ENCODE data around the gene GNPAT.

GNPAT gene

DNA sequence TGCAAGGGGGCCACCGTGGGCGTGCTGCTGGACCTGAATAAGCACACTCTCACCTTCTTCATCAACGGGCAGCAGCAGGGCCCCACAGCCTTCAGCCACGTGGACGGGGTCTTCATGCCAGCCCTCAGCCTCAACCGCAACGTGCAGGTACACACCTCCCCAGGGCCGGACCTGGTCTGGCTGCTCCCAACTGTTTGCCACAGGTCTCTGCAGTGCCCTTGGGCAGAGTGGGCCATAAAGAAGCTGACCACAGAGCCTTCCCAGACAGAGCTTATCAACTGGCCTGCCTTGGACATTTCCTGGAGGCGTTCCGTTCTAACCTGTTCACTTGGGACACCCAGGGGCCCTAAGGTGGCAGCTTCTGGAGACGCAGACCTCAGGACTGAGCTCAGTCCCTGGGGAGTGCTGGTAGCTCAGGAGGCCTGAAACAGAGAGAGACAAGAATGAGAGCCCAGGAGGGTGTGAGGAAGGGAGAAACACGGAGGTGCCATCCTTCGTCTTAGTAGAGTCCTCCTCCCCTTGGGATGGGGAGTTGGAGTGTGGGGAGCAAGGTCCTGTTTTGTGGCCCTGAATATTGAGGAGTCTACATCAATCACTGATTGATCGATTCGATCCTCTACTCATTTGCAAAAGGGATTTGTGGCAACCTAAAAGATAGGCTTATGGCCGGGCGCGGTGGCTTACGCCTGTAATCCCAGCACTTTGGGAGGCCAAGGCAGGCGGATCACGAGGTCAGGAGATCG is 27.0 kb upstream of the GNPAT start:
- no peak for DNase-seq (ENCODE audit: low read depth in 2 of 3, low spot score in 1 of 3)

DNA sequence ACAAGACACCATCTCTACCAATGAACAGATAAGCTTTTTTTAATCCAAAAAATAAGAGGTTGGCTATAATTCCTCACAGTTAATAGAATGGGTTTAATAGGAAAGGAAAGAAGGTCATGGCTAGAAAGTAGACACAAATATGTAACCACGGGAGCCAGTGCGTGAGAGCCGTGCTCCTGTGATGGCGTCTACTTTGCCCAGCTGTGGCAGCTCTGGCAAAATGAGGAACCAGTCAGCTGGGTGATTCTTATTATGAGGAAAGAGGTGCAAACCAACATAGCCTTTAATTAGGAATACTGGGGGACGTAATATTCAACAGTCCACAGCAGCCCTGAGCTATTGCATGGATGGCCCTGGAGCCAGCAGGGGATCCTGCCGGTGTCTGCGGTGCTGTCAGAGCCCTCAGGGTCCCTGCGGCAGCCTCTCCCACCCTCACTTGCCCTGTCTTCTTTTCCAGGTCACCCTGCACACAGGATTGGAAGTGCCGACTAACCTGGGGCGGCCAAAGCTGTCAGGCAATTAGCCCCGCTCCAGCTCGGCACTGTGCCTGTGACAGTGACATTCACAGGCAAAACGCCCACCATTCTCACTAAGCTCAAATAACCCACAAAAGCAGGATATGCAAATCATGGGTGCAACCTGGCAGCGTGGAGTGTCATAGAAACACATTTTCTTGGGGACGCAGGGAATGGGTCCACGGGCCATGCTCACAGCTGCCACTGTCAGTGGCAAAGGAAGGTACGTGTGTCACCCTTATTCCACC is 25.9 kb upstream of the GNPAT start:
- no peak for DNase-seq (ENCODE audit: low read depth in 2 of 3, low spot score in 1 of 3)

DNA sequence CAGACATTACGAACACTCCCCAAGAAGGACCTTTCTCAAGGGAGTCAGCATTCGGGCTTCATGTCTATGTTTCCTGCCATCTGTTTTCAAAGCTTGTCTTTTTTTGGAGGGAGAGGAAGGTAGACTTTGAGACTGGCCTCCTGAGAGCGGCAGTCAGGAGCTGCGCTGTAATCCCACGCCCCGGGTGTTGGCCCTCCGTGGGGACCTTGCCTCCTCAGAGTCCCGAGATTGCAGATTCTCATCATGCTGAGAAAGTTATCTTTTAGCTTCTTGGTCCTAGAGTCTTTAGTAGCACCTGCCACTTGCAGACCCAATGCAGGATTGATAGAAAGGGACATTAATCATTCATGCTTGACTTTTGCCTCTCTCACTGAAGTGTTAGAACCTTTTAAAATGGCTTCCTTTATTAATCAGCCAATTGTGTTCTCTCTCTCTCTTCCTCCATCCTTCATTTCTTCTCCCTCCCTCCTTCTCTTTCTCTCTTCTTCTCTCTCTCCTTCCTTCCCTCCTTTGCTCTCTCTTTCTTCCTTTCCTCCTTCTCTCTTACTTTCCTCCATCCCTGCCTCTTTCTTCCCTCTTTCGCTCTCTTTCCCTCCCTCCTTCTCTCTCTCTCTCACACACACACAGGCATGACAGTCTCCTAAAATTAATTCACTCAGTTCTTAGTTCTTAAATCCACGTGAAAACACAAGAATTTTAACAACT is 25.2 kb upstream of the GNPAT start:
- no peak for DNase-seq (ENCODE audit: low read depth in 2 of 3, low spot score in 1 of 3)

DNA sequence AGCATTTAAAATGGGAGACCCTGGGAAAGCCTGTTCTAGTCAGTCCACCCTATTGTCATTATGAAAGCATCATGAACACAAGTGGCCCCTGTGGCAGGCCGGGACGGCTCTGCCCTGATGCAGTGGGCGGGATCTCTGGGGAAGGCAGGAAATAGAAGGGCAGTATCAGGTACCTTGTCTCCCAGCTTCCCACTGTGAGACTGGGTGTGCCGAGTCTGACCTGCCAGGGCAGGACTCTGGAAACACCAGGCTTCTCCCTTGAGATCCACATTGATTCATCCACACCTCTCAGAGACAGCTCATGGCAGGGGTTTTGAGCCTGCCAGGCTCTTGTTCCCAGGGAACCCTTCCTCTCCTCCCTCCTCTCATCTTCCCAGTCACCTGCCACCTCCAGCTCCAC is 24.5 kb upstream of the GNPAT start:
- DNase-seq (ENCODE audit: low read depth in 2 of 3, low spot score in 1 of 3) = no peak

DNA sequence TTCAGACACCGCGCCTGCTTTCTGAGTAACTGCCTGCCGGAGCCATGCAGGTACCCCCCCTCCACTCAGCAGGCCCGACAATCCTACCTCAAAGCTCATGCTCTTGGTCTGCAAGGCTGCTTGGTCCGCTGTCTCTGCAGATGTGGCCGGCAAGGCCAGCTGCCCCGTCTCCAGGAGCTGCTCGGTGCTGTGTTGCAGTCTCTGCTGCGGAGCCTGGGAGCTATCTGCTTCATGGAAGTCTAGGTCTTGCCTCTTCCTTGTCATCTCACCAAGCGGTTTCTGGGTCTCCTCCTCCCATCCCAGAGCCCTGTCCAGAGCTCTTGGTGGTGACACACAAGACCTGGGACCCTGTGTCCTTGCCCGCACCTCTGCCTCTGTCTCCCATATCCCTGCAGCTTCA is 24.0 kb upstream of the GNPAT start:
- no peak for DNase-seq (ENCODE audit: low read depth in 2 of 3, low spot score in 1 of 3)

DNA sequence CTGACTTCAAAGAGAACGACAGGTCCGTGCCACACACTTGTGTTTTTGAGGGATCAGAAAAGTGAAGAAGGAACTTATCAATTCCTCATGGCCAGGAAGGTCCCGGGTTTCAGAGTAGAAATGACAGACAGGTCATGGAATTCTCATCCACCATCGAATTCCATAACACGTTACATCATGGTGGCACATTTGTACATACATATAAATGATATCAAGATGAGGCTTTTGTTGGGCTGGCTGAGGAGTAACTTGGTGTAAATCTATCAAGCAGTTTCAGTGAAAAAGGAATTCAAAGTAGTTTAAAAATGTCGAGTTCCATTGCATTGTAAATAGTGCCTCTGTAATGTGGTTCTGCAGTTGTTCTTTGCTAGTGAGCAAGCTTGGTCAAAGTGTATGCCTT is 22.9 kb upstream of the GNPAT start:
- DNase-seq (ENCODE audit: low read depth in 2 of 3, low spot score in 1 of 3) = no peak

DNA sequence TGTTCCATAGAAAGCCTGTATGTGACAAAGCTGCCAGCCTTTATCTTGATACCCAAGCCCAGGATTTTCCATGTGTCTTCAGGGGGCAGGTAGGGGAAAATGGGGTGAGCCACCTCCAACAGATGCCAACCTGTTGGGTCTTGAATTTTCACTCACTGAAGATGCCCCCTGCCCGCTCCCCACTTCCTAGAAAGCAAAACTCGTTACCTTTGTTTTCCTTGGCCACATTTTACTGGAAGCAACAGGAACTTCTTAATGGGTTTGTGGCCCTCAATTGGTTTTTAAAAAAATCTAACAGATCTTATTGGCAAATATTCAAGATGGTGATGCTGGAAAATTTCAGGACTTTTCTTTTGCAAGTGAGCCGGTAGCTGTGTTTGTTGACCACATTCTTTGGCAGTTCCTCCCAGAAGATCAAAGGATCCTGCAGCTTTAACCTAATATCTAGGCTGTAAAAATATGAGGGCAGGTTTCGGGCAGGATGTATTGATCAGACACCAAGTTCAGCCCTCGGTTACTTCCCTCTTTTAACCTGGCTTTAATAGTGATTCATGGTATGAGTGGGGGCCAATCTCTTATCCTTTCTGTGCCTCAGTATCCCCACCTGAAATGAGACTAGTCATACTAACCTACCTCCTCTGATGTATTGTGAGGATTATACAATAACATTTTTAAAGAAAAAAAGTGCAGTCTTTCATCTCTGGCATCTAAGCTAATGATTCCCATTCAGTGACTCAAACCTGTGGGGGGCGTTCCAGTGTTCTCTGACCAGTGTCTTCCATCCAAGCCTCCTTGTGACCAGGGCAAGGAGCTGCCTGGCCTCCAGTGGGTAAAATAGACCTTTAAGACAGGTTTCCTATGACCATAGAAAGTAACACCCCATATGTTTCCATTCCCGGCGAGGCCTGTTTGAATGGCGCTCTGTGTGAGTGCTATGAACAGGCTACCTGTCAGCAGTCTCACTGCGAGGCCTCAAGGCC is 21.3 kb upstream of the GNPAT start:
- DNase-seq (ENCODE audit: low read depth in 2 of 3, low spot score in 1 of 3) = no peak

DNA sequence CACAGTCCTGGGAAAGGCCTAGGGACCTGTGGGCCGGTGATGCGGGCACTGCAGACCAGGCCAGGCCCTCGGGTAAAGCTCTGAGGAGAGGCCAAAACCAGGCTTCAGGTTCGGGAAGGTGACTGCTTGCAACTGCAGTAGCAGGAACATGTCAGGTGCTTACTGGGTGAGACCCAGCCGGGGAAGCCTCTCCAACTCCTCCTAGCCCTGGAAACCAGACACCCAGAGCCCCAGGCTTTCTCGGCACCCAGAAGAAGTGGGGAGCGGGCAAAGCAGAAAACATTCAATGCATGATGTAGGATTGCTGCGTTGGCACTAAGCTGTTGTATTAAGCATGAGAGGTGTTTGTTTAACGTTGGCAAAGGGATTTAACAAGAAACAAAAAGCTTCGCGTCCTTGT is 20.2 kb upstream of the GNPAT start:
- no peak for DNase-seq (ENCODE audit: low read depth in 2 of 3, low spot score in 1 of 3)

DNA sequence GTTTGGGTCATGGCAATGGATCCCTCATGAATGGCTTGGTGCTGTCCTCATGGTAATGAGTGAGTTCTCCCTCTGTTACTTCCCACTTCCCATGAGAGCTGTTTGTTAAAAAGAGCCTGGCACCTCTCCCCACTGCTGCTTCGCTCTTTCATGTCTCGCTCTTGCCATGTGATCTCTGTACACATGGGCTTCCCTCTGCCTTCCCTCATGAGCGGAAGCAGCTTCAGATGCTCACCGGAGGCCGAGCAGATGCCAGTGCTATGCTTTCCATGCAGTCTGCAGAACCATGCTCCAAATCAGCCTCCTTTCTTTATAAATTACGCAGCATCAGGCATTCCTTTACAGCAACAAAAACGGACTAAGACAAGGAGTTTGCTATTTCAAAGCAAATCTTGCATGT is 14.9 kb upstream of the GNPAT start:
- no peak for DNase-seq (ENCODE audit: low read depth in 2 of 3, low spot score in 1 of 3)

DNA sequence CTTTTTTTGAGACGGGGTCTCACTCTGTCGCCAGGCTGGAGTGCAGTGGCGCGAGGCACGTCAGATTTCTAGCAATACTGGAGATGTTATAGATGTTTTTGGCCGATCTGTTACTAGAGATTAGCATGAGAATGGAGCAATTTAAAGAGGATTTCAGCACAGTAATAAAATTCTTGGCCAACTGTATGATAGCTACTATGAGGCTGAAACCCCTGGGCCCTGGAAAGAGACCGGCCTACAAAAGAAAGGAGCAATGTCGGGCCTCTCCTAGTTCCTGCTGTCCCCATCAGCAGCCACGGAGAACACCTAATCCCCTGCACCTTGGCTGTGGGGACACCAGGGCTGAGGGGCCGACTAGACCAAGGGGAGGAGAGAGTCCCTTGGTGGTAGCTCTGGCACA is 9.5 kb upstream of the GNPAT start:
- no peak for DNase-seq (ENCODE audit: low read depth in 2 of 3, low spot score in 1 of 3)

DNA sequence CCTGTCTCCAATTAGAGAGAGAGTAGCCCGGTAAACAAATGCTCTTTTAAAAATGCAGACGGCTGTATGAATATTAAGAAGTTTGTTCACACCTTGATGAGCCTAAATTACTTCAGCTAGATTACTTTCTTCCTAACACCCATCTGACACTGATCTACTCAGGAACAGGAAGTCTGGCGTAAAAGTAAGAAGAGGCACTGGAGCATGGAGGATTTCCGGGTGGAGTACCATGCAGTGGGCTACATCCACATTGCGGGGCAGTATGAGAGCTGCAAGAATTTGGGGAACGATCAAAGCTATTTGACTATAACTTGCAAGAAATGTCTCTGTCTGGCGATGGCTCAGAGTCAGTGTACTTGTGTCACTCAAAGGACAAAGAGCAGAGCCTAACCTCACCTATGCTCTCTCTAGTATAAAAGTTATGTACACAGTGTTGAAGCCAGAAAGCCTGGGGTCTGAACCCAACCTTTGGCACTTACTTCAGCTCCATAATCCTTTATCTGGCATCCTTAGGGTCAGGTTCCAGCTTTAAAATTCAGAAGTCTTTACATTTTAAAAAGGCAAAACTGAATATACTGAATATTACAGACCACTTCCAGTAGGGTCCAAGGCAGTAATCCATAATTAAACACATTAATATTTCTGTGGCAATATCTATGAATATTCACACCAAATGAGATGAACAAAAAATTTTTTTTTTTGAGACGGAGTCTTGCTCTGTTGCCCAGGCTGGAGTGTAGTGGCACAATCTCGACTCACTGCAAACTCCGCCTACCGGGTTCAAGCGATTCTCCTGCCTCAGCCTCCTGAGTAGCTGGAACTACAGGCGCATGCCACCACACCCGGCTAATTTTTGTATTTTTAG is 7.9 kb upstream of the GNPAT start:
- no peak for DNase-seq (ENCODE audit: low read depth in 2 of 3, low spot score in 1 of 3)

DNA sequence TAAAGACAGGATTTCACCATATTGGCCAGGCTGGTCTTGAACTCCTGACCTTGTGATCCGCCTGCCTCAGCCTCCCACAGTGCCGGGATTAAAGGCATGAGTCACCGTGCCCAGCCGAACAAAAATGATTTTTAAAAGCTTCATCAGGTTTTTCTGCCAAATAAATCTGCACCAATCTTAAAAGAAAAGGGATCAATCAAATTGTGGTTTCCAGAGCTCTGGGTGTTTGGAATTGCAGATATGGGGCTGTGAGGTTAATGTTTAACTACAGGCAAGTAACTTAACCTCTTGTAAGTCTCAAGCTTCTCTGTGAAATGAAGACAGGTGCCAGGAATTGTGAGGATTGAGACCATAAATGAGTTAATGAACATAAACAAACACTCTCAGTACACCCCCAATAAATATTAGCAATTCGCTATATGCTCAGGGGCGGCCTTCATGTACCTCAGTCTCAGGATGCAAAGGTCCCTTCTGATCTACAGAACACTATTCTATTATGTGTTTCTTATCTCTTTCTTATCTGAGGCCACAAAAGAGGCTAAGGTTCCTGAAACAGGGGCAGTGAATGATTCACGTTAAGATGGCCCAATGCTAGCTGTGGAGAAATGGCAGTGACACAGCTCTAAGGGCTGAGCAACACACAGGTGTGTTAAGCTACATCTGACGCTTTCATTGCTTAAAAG is 7.1 kb upstream of the GNPAT start:
- no peak for DNase-seq (ENCODE audit: low read depth in 2 of 3, low spot score in 1 of 3)

DNA sequence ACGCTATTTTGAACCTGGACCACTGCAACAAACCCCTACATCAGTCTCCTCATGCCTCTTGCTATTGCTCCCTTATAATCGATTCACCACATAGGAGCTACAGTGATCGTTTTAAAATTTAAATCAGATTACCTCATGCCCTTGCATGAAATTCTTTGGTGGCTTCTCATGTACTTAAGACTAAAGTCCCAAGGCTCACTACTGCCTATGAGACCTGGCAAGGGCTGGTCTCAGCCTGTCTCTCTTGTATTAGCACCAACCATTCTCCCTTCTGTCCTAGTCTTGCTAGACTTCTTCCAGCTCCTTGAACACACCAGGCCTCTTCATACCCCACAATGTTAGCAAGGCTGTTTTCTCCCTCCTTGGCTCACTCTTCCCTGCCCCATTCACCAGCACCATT is 6.5 kb upstream of the GNPAT start:
- DNase-seq (ENCODE audit: low read depth in 2 of 3, low spot score in 1 of 3) = no peak

DNA sequence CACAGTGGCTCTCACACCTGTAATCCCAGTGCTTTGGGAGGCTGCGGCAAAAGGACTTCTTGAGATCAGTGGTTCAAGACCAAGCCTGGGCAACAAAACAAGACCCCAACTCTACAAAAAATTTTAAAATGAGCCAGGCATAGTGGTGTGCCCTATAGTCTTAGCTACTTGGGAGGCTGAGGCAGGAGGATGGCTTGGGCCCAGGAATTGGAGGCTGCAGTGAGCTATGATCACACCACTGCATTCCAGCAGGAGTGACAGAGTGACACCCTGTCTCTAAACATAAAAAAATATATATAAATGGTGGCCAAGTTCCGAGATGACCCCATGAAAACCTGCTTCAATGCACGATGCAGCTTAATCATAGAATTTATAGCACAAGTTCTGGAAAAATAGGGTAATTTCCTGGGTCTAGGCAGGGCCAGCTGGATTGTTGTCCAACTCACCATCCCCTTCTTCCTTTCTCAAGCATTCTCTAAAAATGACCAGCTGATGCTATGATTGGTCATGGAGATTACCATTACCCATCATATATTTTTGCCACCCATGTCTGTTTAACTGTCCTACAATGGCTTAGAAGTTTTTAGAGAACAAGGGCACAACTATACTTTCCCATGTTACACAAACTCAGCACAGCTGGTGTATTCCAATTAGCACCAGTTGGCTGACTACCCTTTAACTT is 5.3 kb upstream of the GNPAT start:
- no peak for DNase-seq (ENCODE audit: low read depth in 2 of 3, low spot score in 1 of 3)

DNA sequence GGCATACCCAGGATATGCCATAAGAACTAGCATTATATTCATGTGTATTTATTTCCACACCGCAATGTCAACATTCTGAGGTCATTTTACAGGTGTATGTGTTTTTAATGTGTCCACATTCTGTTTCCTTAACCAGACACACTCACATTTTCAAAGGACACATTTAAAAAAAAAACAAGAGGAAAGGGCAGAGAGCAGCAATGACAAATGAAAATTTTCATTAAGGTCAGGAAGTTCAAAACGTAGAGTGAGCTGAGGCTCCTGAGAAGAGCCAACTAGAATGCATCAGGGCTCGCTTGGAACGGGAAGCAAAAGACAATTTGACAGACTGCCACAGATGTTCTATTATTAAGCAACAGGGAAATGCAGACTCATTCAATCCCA is 4.8 kb upstream of the GNPAT start:
- no peak for DNase-seq (ENCODE audit: low read depth in 2 of 3, low spot score in 1 of 3)

DNA sequence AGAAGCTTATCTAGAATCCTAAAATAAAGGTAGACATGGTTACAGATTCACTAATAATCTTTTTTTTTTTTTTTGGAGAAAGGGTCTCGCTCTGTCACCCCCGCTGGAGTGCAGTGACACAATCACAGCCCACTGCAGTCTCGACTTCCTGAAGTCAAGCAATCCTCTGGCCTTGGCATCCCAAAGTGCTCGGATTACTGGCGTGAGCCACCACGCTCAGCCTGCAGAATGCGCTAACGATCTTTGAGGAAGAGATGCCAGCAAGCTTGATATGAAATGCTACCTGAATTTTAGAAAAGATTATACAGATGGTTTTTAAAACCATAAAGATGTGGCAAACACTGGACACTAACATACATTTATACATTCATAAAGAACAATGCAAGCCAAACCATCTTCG is 4.1 kb upstream of the GNPAT start:
- DNase-seq (ENCODE audit: low read depth in 2 of 3, low spot score in 1 of 3) = no peak

DNA sequence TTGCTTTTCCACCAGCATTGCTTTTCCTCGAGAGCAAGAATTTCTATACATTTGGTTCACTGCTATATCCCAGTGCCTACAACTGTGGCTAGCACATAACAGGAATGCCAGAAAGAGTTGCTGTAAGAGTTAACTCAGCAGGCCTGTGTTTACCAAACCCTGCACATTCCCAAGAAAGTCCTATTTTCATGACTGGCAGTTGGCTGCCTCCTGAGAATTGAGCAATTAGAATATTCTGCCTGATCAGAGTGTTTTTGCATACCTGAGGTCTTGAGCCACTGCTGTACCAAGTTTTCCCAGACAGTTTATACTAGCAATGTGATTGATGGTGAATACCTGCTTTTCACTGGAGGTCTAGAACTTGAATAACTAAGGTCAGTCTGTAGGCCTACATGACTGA is 2.7 kb upstream of the GNPAT start:
- DNase-seq (ENCODE audit: low read depth in 2 of 3, low spot score in 1 of 3) = no peak

DNA sequence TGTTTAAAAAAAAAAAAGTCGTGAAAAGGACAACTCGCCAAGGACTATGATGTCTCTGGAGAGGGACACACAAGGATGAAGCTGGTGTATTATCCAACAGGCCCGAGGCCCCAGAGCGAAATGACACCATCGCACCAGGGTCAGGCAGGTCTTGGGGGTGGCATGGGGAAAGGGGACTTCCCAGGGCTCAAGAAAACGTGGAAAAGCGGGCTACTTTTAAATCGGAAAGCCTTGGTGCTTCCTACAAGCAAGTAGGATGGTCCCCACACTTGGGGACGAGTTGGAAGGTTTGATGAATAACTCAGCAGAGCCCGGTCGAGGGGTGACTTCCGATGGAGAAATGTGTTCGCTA is 505 bp upstream of the GNPAT start:
- peak in 1 of 3 donors; percentile 3 for DNase-seq (ENCODE audit: low read depth in 2 of 3, low spot score in 1 of 3)

DNA sequence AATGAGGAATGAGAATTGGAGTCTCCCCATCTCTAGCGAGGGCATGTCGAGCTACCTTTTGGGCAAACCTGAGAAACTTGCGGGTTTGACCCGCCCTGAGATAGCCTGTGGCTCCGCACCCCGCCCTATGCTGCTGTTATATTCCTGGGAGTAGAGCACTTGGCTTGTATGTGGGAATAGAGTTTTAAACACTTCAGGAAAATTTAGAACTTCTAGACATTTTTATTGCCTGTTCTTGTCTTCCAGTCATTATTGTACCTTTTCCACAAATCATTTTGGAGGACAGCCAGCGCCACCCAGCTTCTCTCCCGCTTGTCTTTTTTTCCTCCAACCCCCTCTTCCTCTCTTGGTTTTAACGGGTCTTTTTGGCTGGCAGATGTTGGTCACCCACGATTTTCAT is 738 bp downstream of the GNPAT start:
- no peak for DNase-seq (ENCODE audit: low read depth in 2 of 3, low spot score in 1 of 3)
